ENCODE data around the gene SFSWAP.
"Not testable (repeated sequence)": the region's sequence is repeated elsewhere in the genome, so short reads cannot be mapped to it uniquely, and the experiment has no call there.

Gene SFSWAP

GRCh38 chr12:131680392-131681256 lies 30.3 kb upstream of the SFSWAP start:
- FAIRE-seq, result not testable (repeated sequence)

- FAIRE-seq, result no peak
Measured at GRCh38 chr12:131681257-131681620, 29.7 kb upstream of the SFSWAP start.

- not testable (repeated sequence) for FAIRE-seq
Measured at GRCh38 chr12:131681746-131682509, 29.0 kb upstream of the SFSWAP start.

- FAIRE-seq, result no peak
Measured at GRCh38 chr12:131682510-131682895, 28.4 kb upstream of the SFSWAP start.

GRCh38 chr12:131683266-131684014 lies 27.4 kb upstream of the SFSWAP start:
- FAIRE-seq, result no peak

GRCh38 chr12:131684015-131684725 lies 26.7 kb upstream of the SFSWAP start:
- FAIRE-seq, result no peak

GRCh38 chr12:131687346-131688125 lies 23.4 kb upstream of the SFSWAP start:
- FAIRE-seq, result no peak

- no peak for FAIRE-seq
Measured at GRCh38 chr12:131688131-131688844, 22.6 kb upstream of the SFSWAP start.

- FAIRE-seq, result no peak
Measured at GRCh38 chr12:131688845-131689154, 22.1 kb upstream of the SFSWAP start.

- no peak for FAIRE-seq
Measured at GRCh38 chr12:131690320-131690719, 20.6 kb upstream of the SFSWAP start.

- FAIRE-seq, result no peak
Measured at GRCh38 chr12:131692431-131692830, 18.5 kb upstream of the SFSWAP start.

- no peak for FAIRE-seq
Measured at GRCh38 chr12:131693149-131693548, 17.7 kb upstream of the SFSWAP start.

- no peak for FAIRE-seq
Measured at GRCh38 chr12:131694116-131694838, 16.6 kb upstream of the SFSWAP start.

- no peak for FAIRE-seq
Measured at GRCh38 chr12:131695968-131696367, 14.9 kb upstream of the SFSWAP start.

- FAIRE-seq, result no peak
Measured at GRCh38 chr12:131698286-131698685, 12.6 kb upstream of the SFSWAP start.

GRCh38 chr12:131699434-131699833 lies 11.5 kb upstream of the SFSWAP start:
- FAIRE-seq, result no peak

- FAIRE-seq, result no peak
Measured at GRCh38 chr12:131700271-131700670, 10.6 kb upstream of the SFSWAP start.

- no peak for FAIRE-seq
Measured at GRCh38 chr12:131701705-131702572, 9.0 kb upstream of the SFSWAP start.

- no peak for FAIRE-seq
Measured at GRCh38 chr12:131702573-131702877, 8.4 kb upstream of the SFSWAP start.

GRCh38 chr12:131703161-131703560 lies 7.7 kb upstream of the SFSWAP start:
- no peak for FAIRE-seq

Data from islet of Langerhans (tissue), 1 donor.